ENCODE results near the gene PAXX. TPM values are rescaled to one million over a fixed set of nuclear protein-coding genes. Genes with fewer than 3 reads are reported as not detected.

The PAXX gene
- total RNA-seq, 2 experiments from 2014 or later, result 52.7 to 67.1 TPM

- no peak overlapping the region for H3K4me3 Mint-ChIP-seq
- intact Hi-C loops (cut with DNase I, micrococcal nuclease), result no loop called here
- no peaks in the 10 kb centered on the region for H3K4me1 Mint-ChIP-seq
- no peaks in the 10 kb centered on the region for H3K36me3 Mint-ChIP-seq (ENCODE audit: low read depth)
- no peak overlapping the region for H3K27ac Mint-ChIP-seq
- no peaks in the 10 kb centered on the region for H3K27me3 Mint-ChIP-seq
- ATAC-seq (no peak), DNase-seq (no peak)
- ChIA-PET CTCF (interaction anchor here (0.6 kb wide), 2 partner anchors 25 to 227 kb away, joined by 3 to 4 read pairs; no protein-coding TSS in a partner anchor), POLR2A (no interaction called here)
- H3K9me3 Mint-ChIP-seq (ENCODE audit: low read depth), result no peaks in the 10 kb centered on the region
Measured at GRCh38 chr9:137009938-137010732, 17.9 kb downstream of the PAXX start.

- Mint-ChIP-seq H3K27me3 (no peaks in the 10 kb centered on the region), H3K27ac (no peak overlapping the region), H3K36me3 (ENCODE audit: low read depth) (no peaks in the 10 kb centered on the region), H3K9me3 (ENCODE audit: low read depth) (no peaks in the 10 kb centered on the region), H3K4me3 (no peak overlapping the region), H3K4me1 (no peaks in the 10 kb centered on the region)
- intact Hi-C loops (cut with DNase I, micrococcal nuclease), result no loop called here
- ChIA-PET POLR2A (no interaction called here), CTCF (no interaction called here)
- no peak for DNase-seq
- no peak for ATAC-seq
Measured at GRCh38 chr9:137011156-137011555, 18.9 kb downstream of the PAXX start.

GRCh38 chr9:137011907-137012675, 19.9 kb downstream of the PAXX start:
- no peaks in the 10 kb centered on the region for H3K36me3 Mint-ChIP-seq (ENCODE audit: low read depth)
- no peaks in the 10 kb centered on the region for H3K9me3 Mint-ChIP-seq (ENCODE audit: low read depth)
- no peak for ATAC-seq
- H3K27me3 Mint-ChIP-seq, result no peaks in the 10 kb centered on the region
- intact Hi-C loops (cut with DNase I, micrococcal nuclease), result no loop called here
- ChIA-PET CTCF (interaction anchor here (0.6 kb wide), 1 partner anchor 46 kb away, joined by 3 read pairs; no protein-coding TSS in a partner anchor), POLR2A (no interaction called here)
- H3K27ac Mint-ChIP-seq, result no peak overlapping the region
- H3K4me3 Mint-ChIP-seq, result no peak overlapping the region
- DNase-seq, result no peak
- no peaks in the 10 kb centered on the region for H3K4me1 Mint-ChIP-seq

GRCh38 chr9:137012694-137013570, 20.7 kb downstream of the PAXX start:
- no peaks in the 10 kb centered on the region for H3K9me3 Mint-ChIP-seq (ENCODE audit: low read depth)
- ATAC-seq, result no peak
- no peaks in the 10 kb centered on the region for H3K27me3 Mint-ChIP-seq
- DNase-seq, result no peak
- intact Hi-C loops (cut with DNase I, micrococcal nuclease), result no loop called here
- no peak overlapping the region for H3K27ac Mint-ChIP-seq
- ChIA-PET CTCF (interaction anchor here (0.6 kb wide), 1 partner anchor 45 kb away, joined by 3 read pairs; no protein-coding TSS in a partner anchor), POLR2A (no interaction called here)
- H3K36me3 Mint-ChIP-seq (ENCODE audit: low read depth), result no peaks in the 10 kb centered on the region
- no peaks in the 10 kb centered on the region for H3K4me1 Mint-ChIP-seq
- H3K4me3 Mint-ChIP-seq, result no peak overlapping the region

- intact Hi-C loops (cut with DNase I, micrococcal nuclease), result no loop called here
- Mint-ChIP-seq H3K36me3 (ENCODE audit: low read depth) (no peaks in the 10 kb centered on the region), H3K27me3 (no peaks in the 10 kb centered on the region), H3K27ac (no peak overlapping the region), H3K9me3 (ENCODE audit: low read depth) (no peaks in the 10 kb centered on the region), H3K4me1 (no peaks in the 10 kb centered on the region), H3K4me3 (no peak overlapping the region)
- ChIA-PET POLR2A (no interaction called here), CTCF (interaction anchor here (0.7 kb wide), 1 partner anchor 223 kb away, joined by 3 read pairs; no protein-coding TSS in a partner anchor)
- DNase-seq (no peak), ATAC-seq (no peak)
Measured at GRCh38 chr9:137013571-137013940, 21.3 kb downstream of the PAXX start.

- no peak for DNase-seq
- no peaks in the 10 kb centered on the region for H3K4me1 Mint-ChIP-seq
- H3K27me3 Mint-ChIP-seq, result no peaks in the 10 kb centered on the region
- intact Hi-C loops (cut with DNase I, micrococcal nuclease), result no loop called here
- H3K27ac Mint-ChIP-seq, result no peak overlapping the region
- no peak overlapping the region for H3K4me3 Mint-ChIP-seq
- no peak for ATAC-seq
- ChIA-PET CTCF (interaction anchor here (0.7 kb wide), 1 partner anchor 222 kb away, joined by 3 read pairs; no protein-coding TSS in a partner anchor), POLR2A (no interaction called here)
- no peaks in the 10 kb centered on the region for H3K9me3 Mint-ChIP-seq (ENCODE audit: low read depth)
- no peaks in the 10 kb centered on the region for H3K36me3 Mint-ChIP-seq (ENCODE audit: low read depth)
Measured at GRCh38 chr9:137014166-137014565, 21.9 kb downstream of the PAXX start.

GRCh38 chr9:137014776-137015539, 22.7 kb downstream of the PAXX start:
- ChIA-PET CTCF (no interaction called here), POLR2A (no interaction called here)
- no peaks in the 10 kb centered on the region for H3K4me1 Mint-ChIP-seq
- H3K4me3 Mint-ChIP-seq, result no peak overlapping the region
- no peaks in the 10 kb centered on the region for H3K9me3 Mint-ChIP-seq (ENCODE audit: low read depth)
- no peak for ATAC-seq
- intact Hi-C loops (cut with DNase I, micrococcal nuclease), result no loop called here
- H3K36me3 Mint-ChIP-seq (ENCODE audit: low read depth), result no peaks in the 10 kb centered on the region
- no peak for DNase-seq
- no peak overlapping the region for H3K27ac Mint-ChIP-seq
- H3K27me3 Mint-ChIP-seq, result no peaks in the 10 kb centered on the region

- CTCF ChIA-PET, result no interaction called here
- POLR2A ChIA-PET, result no interaction called here
Measured at GRCh38 chr9:137015540-137015930, 23.3 kb downstream of the PAXX start.

GRCh38 chr9:137015976-137016375, 23.8 kb downstream of the PAXX start:
- H3K27me3 Mint-ChIP-seq, result no peaks in the 10 kb centered on the region
- no peak overlapping the region for H3K27ac Mint-ChIP-seq
- H3K4me3 Mint-ChIP-seq, result no peak overlapping the region
- no peaks in the 10 kb centered on the region for H3K9me3 Mint-ChIP-seq (ENCODE audit: low read depth)
- H3K4me1 Mint-ChIP-seq, result no peaks in the 10 kb centered on the region
- ChIA-PET CTCF (no interaction called here), POLR2A (no interaction called here)
- no peaks in the 10 kb centered on the region for H3K36me3 Mint-ChIP-seq (ENCODE audit: low read depth)
- intact Hi-C loops (cut with DNase I, micrococcal nuclease), result no loop called here
- no peak for DNase-seq
- ATAC-seq, result no peak

More at GRCh38 chr9:137015540-137015930, 23.3 kb downstream of the PAXX start:
- Mint-ChIP-seq H3K9me3 (ENCODE audit: low read depth) (no peaks in the 10 kb centered on the region), H3K27ac (no peak overlapping the region), H3K4me1 (no peaks in the 10 kb centered on the region), H3K27me3 (no peaks in the 10 kb centered on the region), H3K4me3 (no peak overlapping the region), H3K36me3 (ENCODE audit: low read depth) (no peaks in the 10 kb centered on the region)
- intact Hi-C loops (cut with DNase I, micrococcal nuclease), result no loop called here
- DNase-seq (no peak), ATAC-seq (no peak)

- ChIA-PET POLR2A (no interaction called here), CTCF (no interaction called here)
- no peaks in the 10 kb centered on the region for H3K27me3 Mint-ChIP-seq
- no peak for ATAC-seq
- H3K9me3 Mint-ChIP-seq (ENCODE audit: low read depth), result no peaks in the 10 kb centered on the region
- no peak overlapping the region for H3K4me3 Mint-ChIP-seq
- no peaks in the 10 kb centered on the region for H3K4me1 Mint-ChIP-seq
- no peaks in the 10 kb centered on the region for H3K36me3 Mint-ChIP-seq (ENCODE audit: low read depth)
- no peak overlapping the region for H3K27ac Mint-ChIP-seq
- DNase-seq, result no peak
- intact Hi-C loops (cut with DNase I, micrococcal nuclease), result no loop called here
Measured at GRCh38 chr9:137016436-137016835, 24.2 kb downstream of the PAXX start.

- Mint-ChIP-seq H3K4me3 (no peak overlapping the region), H3K9me3 (ENCODE audit: low read depth) (no peaks in the 10 kb centered on the region), H3K27me3 (no peaks in the 10 kb centered on the region), H3K27ac (no peak overlapping the region), H3K36me3 (ENCODE audit: low read depth) (no peaks in the 10 kb centered on the region), H3K4me1 (no peaks in the 10 kb centered on the region)
- ATAC-seq, result no peak
- no peak for DNase-seq
- intact Hi-C loops (cut with DNase I, micrococcal nuclease), result no loop called here
- POLR2A ChIA-PET, result no interaction called here
- CTCF ChIA-PET, result no interaction called here
Measured at GRCh38 chr9:137017071-137017470, 24.8 kb downstream of the PAXX start.
